Measurements from ENCODE around the gene PTS.
A peak's percentile ranks its signal among the peaks of the same experiment; 100 is the strongest.

Gene PTS

DNA sequence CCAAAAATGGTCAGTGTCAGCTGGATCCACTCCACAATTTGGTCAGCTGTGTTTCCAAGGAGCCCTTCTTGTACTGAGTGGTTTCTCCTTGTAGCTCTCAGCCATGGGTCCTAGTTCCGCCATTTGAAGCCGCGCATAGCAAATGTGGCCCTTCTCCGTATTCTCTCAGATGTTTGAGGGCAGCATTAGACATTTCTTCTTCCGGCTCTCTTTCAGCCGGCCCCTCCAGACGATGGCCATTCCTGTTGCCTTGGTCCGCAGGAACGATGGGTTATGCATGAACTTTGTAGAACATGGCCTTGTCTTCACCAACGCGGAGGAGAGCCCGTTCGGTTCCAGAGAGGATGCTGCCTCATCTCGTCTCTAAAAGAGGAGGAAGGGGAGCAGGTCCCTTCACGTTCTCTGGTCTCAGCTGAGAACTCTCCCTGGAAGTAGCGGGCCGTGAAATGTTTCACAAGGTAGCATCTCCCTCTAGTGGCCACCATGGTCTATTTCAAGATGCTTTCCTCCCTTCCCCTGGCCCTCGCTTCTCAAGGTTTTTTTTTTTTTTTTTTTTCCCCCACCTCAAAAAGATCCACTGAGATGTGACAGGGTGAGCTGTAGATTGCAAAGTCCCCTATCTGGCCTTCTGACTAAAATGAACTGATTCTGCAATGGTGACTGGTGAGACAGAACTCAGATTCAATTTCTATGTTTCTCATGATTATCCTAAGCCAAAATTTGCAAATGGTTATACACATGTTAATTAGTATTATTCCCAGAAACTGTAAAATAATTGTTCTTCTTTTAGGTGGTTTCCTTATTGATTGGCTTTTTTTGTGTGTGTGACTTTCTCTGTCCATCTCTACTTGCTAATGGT, 54.3 kb downstream of the PTS start:
- peak; percentile 93 for ATAC-seq
- TF ChIP-seq TOX (CRISPR knock-in tag; IDR thresholded peaks at IDR 0.05; ENCODE audit: borderline replicate concordance) (no peak), ZNF70 (CRISPR knock-in tag; IDR thresholded peaks at IDR 0.05) (no peak), BACH2 (CRISPR knock-in tag; IDR thresholded peaks at IDR 0.05; ENCODE audit: borderline replicate concordance) (no peak), TCF4 (CRISPR knock-in tag; IDR thresholded peaks at IDR 0.05; ENCODE audit: borderline replicate concordance) (no peak), ESRRG (CRISPR knock-in tag; IDR thresholded peaks at IDR 0.05) (no peak), ZNF8 (CRISPR knock-in tag; IDR thresholded peaks at IDR 0.05) (no peak), ZFP3 (CRISPR knock-in tag; IDR thresholded peaks at IDR 0.05) (no peak)
- TF ChIP-seq, protein P1, sequence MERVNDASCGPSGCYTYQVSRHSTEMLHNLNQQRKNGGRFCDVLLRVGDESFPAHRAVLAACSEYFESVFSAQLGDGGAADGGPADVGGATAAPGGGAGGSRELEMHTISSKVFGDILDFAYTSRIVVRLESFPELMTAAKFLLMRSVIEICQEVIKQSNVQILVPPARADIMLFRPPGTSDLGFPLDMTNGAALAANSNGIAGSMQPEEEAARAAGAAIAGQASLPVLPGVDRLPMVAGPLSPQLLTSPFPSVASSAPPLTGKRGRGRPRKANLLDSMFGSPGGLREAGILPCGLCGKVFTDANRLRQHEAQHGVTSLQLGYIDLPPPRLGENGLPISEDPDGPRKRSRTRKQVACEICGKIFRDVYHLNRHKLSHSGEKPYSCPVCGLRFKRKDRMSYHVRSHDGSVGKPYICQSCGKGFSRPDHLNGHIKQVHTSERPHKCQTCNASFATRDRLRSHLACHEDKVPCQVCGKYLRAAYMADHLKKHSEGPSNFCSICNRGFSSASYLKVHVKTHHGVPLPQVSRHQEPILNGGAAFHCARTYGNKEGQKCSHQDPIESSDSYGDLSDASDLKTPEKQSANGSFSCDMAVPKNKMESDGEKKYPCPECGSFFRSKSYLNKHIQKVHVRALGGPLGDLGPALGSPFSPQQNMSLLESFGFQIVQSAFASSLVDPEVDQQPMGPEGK (CRISPR knock-in tag; IDR thresholded peaks at IDR 0.05; ENCODE audit: borderline replicate concordance) = no peak
- TF ChIP-seq, protein P2, sequence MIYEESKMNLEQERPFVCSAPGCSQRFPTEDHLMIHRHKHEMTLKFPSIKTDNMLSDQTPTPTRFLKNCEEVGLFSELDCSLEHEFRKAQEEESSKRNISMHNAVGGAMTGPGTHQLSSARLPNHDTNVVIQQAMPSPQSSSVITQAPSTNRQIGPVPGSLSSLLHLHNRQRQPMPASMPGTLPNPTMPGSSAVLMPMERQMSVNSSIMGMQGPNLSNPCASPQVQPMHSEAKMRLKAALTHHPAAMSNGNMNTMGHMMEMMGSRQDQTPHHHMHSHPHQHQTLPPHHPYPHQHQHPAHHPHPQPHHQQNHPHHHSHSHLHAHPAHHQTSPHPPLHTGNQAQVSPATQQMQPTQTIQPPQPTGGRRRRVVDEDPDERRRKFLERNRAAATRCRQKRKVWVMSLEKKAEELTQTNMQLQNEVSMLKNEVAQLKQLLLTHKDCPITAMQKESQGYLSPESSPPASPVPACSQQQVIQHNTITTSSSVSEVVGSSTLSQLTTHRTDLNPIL (CRISPR knock-in tag; IDR thresholded peaks at IDR 0.05; ENCODE audit: low read depth) = no peak

DNA sequence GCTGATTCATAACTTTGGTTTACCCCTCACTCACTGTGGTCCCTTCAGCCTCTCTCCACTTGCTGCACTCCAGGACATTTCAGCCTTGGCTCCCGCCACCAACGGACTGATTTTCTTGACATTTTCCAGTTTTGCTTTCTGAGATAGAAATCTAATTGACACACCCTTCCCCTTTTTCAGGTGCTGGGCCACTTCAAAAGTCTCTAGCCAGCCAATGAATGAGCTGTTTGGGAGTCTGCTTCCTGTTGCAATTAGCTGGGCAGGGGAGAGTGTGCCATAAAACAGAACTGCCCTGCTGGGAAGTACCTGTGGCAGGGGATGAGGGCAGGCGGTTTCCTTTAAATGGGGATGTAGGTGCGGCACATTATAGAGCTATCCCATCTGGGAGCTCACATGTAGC, 55.5 kb downstream of the PTS start:
- TF ChIP-seq OSR1 (CRISPR knock-in tag; IDR thresholded peaks at IDR 0.05) = no peak
- no peak for TF ChIP-seq ARNTL (CRISPR knock-in tag; IDR thresholded peaks at IDR 0.05; ENCODE audit: borderline replicate concordance, low read depth)
- TF ChIP-seq, protein P2 (CRISPR knock-in tag; IDR thresholded peaks at IDR 0.05; ENCODE audit: low read depth) = no peak
- TF ChIP-seq ZNF70 (CRISPR knock-in tag; IDR thresholded peaks at IDR 0.05) = no peak
- TF ChIP-seq GLIS3 (CRISPR knock-in tag; IDR thresholded peaks at IDR 0.05) = no peak
- no peak for TF ChIP-seq ESRRG (CRISPR knock-in tag; IDR thresholded peaks at IDR 0.05)
- no peak for TF ChIP-seq PPARA (CRISPR knock-in tag; IDR thresholded peaks at IDR 0.05; ENCODE audit: borderline replicate concordance)
- no peak for TF ChIP-seq TOX (CRISPR knock-in tag; IDR thresholded peaks at IDR 0.05; ENCODE audit: borderline replicate concordance)
- TF ChIP-seq TCF4 (CRISPR knock-in tag; IDR thresholded peaks at IDR 0.05; ENCODE audit: borderline replicate concordance) = no peak
- TF ChIP-seq, protein P3, sequence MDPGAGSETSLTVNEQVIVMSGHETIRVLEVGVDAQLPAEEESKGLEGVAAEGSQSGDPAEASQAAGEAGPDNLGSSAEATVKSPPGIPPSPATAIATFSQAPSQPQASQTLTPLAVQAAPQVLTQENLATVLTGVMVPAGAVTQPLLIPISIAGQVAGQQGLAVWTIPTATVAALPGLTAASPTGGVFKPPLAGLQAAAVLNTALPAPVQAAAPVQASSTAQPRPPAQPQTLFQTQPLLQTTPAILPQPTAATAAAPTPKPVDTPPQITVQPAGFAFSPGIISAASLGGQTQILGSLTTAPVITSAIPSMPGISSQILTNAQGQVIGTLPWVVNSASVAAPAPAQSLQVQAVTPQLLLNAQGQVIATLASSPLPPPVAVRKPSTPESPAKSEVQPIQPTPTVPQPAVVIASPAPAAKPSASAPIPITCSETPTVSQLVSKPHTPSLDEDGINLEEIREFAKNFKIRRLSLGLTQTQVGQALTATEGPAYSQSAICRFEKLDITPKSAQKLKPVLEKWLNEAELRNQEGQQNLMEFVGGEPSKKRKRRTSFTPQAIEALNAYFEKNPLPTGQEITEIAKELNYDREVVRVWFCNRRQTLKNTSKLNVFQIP (CRISPR knock-in tag; IDR thresholded peaks at IDR 0.05; ENCODE audit: borderline replicate concordance, low read depth) = no peak
- TF ChIP-seq ZFP3 (CRISPR knock-in tag; IDR thresholded peaks at IDR 0.05) = no peak
- TF ChIP-seq BACH2 (CRISPR knock-in tag; IDR thresholded peaks at IDR 0.05; ENCODE audit: borderline replicate concordance) = no peak
- TF ChIP-seq ZC3H10 (CRISPR knock-in tag; IDR thresholded peaks at IDR 0.05) = no peak
- TF ChIP-seq, protein P1 (CRISPR knock-in tag; IDR thresholded peaks at IDR 0.05; ENCODE audit: borderline replicate concordance) = no peak
- TF ChIP-seq SNAI2 (CRISPR knock-in tag; IDR thresholded peaks at IDR 0.05) = no peak
- no peak for TF ChIP-seq ZNF565 (CRISPR knock-in tag; conservative IDR thresholded peaks at IDR 0.05; ENCODE audit: low read depth)
- no peak for ATAC-seq
